Activated T-helper 17 cell treated with anti-CD3 and anti-CD28 coated beads, Interleukin-2, amount 50 U/mL, for 72 hours (primary cell): Measurements from ENCODE around the gene DGKD. TPM values are rescaled to one million over a fixed set of nuclear protein-coding genes. Genes with fewer than 3 reads are reported as not detected.

ENCODE experiments used
- ATAC-seq: fragments of 150-1000 bp; cut with Tn5 transposase; replicated peaks from 2 replicates; pipeline ENCODE4 v1.10.0; 2021; ENCODE audit warnings: mild to moderate bottlenecking, moderate library complexity
- H3K27ac Mint-ChIP-seq: one replicate; pipeline ENCODE4 v1.8.0; 2022; ENCODE audit warnings: mixed read lengths
- H3K27me3 Mint-ChIP-seq: one replicate; pipeline ENCODE4 v1.8.0; 2022; ENCODE audit warnings: mixed read lengths
- H3K36me3 Mint-ChIP-seq: one replicate; pipeline ENCODE4 v1.8.0; 2022; ENCODE audit warnings: low read depth, mild to moderate bottlenecking, mixed read lengths
- H3K4me1 Mint-ChIP-seq: one replicate; pipeline ENCODE4 v1.8.0; 2022; ENCODE audit warnings: mixed read lengths
- H3K4me3 Mint-ChIP-seq: one replicate; pipeline ENCODE4 v1.8.0; 2022; ENCODE audit warnings: mild to moderate bottlenecking, mixed read lengths
- H3K9me3 Mint-ChIP-seq: one replicate; pipeline ENCODE4 v1.8.0; 2022; ENCODE audit warnings: mixed read lengths
- total RNA-seq, 2 donors: library from RNA; stranded (reverse); gene quantifications; one replicate each; pipeline ENCODE4 v1.2.3, GENCODE V29; 2022

DGKD gene
- total RNA-seq, 2 donors from 2014 or later: 34.6 to 59.6 TPM

- no peak for ATAC-seq
- H3K36me3 Mint-ChIP-seq: peaks cover 79% of the 10 kb centered on the region
- H3K27ac Mint-ChIP-seq: no peak overlapping the region
- no peak overlapping the region for H3K4me3 Mint-ChIP-seq
- peaks cover 15% of the 10 kb centered on the region for H3K4me1 Mint-ChIP-seq
- H3K27me3 Mint-ChIP-seq: no peaks in the 10 kb centered on the region
- H3K9me3 Mint-ChIP-seq: no peaks in the 10 kb centered on the region
These were observed 92.5 kb downstream of the DGKD start for GRCh38 chr2:233446606-233447305.

- no peak for ATAC-seq
- Mint-ChIP-seq H3K4me3 (no peak overlapping the region), H3K36me3 (peaks cover 79% of the 10 kb centered on the region), H3K9me3 (no peaks in the 10 kb centered on the region), H3K4me1 (peaks cover 15% of the 10 kb centered on the region), H3K27me3 (no peaks in the 10 kb centered on the region), H3K27ac (no peak overlapping the region)
These were observed 93.4 kb downstream of the DGKD start for GRCh38 chr2:233447506-233448219.

- no peak for ATAC-seq
- peaks cover 76% of the 10 kb centered on the region for H3K36me3 Mint-ChIP-seq
- peaks cover 13% of the 10 kb centered on the region for H3K4me1 Mint-ChIP-seq
- H3K4me3 Mint-ChIP-seq: no peak overlapping the region
- no peaks in the 10 kb centered on the region for H3K9me3 Mint-ChIP-seq
- H3K27me3 Mint-ChIP-seq: no peaks in the 10 kb centered on the region
- no peak overlapping the region for H3K27ac Mint-ChIP-seq
These were observed 93.9 kb downstream of the DGKD start for GRCh38 chr2:233448220-233448559.

- H3K27me3 Mint-ChIP-seq: no peaks in the 10 kb centered on the region
- H3K36me3 Mint-ChIP-seq: peaks cover 76% of the 10 kb centered on the region
- H3K4me1 Mint-ChIP-seq: peaks cover 9% of the 10 kb centered on the region
- no peaks in the 10 kb centered on the region for H3K9me3 Mint-ChIP-seq
- H3K27ac Mint-ChIP-seq: no peak overlapping the region
- no peak for ATAC-seq
- H3K4me3 Mint-ChIP-seq: no peak overlapping the region
These were observed 94.3 kb downstream of the DGKD start for GRCh38 chr2:233448575-233448974.

- H3K27me3 Mint-ChIP-seq: no peaks in the 10 kb centered on the region
- H3K36me3 Mint-ChIP-seq: peaks cover 79% of the 10 kb centered on the region
- peaks cover 4% of the 10 kb centered on the region for H3K4me1 Mint-ChIP-seq
These were observed 95.0 kb downstream of the DGKD start for GRCh38 chr2:233449081-233449901.

GRCh38 chr2:233449921-233450863 is 95.9 kb downstream of the DGKD start:
- H3K27ac Mint-ChIP-seq: no peak overlapping the region
- no peak overlapping the region for H3K4me3 Mint-ChIP-seq
- no peaks in the 10 kb centered on the region for H3K9me3 Mint-ChIP-seq
- no peak for ATAC-seq
- H3K36me3 Mint-ChIP-seq: peaks cover 82% of the 10 kb centered on the region
- H3K27me3 Mint-ChIP-seq: no peaks in the 10 kb centered on the region
- H3K4me1 Mint-ChIP-seq: no peaks in the 10 kb centered on the region

More at GRCh38 chr2:233449081-233449901, 95.0 kb downstream of the DGKD start:
- Mint-ChIP-seq H3K27ac (no peak overlapping the region), H3K9me3 (no peaks in the 10 kb centered on the region), H3K4me3 (no peak overlapping the region)
- no peak for ATAC-seq

GRCh38 chr2:233450864-233451575 is 96.7 kb downstream of the DGKD start:
- ATAC-seq: no peak
- Mint-ChIP-seq H3K4me3 (no peak overlapping the region), H3K9me3 (no peaks in the 10 kb centered on the region), H3K4me1 (no peaks in the 10 kb centered on the region), H3K27ac (no peak overlapping the region), H3K27me3 (no peaks in the 10 kb centered on the region), H3K36me3 (peaks cover 82% of the 10 kb centered on the region)

- Mint-ChIP-seq H3K4me1 (no peaks in the 10 kb centered on the region), H3K9me3 (no peaks in the 10 kb centered on the region), H3K36me3 (peaks cover 85% of the 10 kb centered on the region), H3K27ac (no peak overlapping the region), H3K4me3 (no peak overlapping the region), H3K27me3 (no peaks in the 10 kb centered on the region)
- no peak for ATAC-seq
These were observed 97.7 kb downstream of the DGKD start for GRCh38 chr2:233451950-233452349.

- no peak overlapping the region for H3K27ac Mint-ChIP-seq
- no peak for ATAC-seq
- peaks cover 93% of the 10 kb centered on the region for H3K36me3 Mint-ChIP-seq
These were observed 99.0 kb downstream of the DGKD start for GRCh38 chr2:233453111-233453915.

GRCh38 chr2:233453916-233454315 is 99.6 kb downstream of the DGKD start:
- H3K9me3 Mint-ChIP-seq: no peaks in the 10 kb centered on the region
- H3K4me3 Mint-ChIP-seq: no peak overlapping the region
- H3K36me3 Mint-ChIP-seq: peaks cover 93% of the 10 kb centered on the region
- H3K4me1 Mint-ChIP-seq: no peaks in the 10 kb centered on the region
- H3K27ac Mint-ChIP-seq: no peak overlapping the region
- ATAC-seq: no peak
- H3K27me3 Mint-ChIP-seq: no peaks in the 10 kb centered on the region

More at GRCh38 chr2:233453111-233453915, 99.0 kb downstream of the DGKD start:
- Mint-ChIP-seq H3K4me3 (no peak overlapping the region), H3K4me1 (no peaks in the 10 kb centered on the region), H3K27me3 (no peaks in the 10 kb centered on the region), H3K9me3 (no peaks in the 10 kb centered on the region)

GRCh38 chr2:233455006-233455405 is 100.7 kb downstream of the DGKD start:
- no peak overlapping the region for H3K27ac Mint-ChIP-seq
- no peak overlapping the region for H3K4me3 Mint-ChIP-seq
- no peaks in the 10 kb centered on the region for H3K4me1 Mint-ChIP-seq
- no peaks in the 10 kb centered on the region for H3K9me3 Mint-ChIP-seq
- ATAC-seq: no peak
- H3K36me3 Mint-ChIP-seq: peaks cover 94% of the 10 kb centered on the region
- no peaks in the 10 kb centered on the region for H3K27me3 Mint-ChIP-seq

GRCh38 chr2:233455491-233455890 is 101.2 kb downstream of the DGKD start:
- H3K27ac Mint-ChIP-seq: no peak overlapping the region
- no peaks in the 10 kb centered on the region for H3K27me3 Mint-ChIP-seq
- H3K9me3 Mint-ChIP-seq: no peaks in the 10 kb centered on the region
- no peaks in the 10 kb centered on the region for H3K4me1 Mint-ChIP-seq
- no peak for ATAC-seq
- peaks cover 97% of the 10 kb centered on the region for H3K36me3 Mint-ChIP-seq
- no peak overlapping the region for H3K4me3 Mint-ChIP-seq

GRCh38 chr2:233456111-233456510 is 101.8 kb downstream of the DGKD start:
- Mint-ChIP-seq H3K4me1 (no peaks in the 10 kb centered on the region), H3K9me3 (no peaks in the 10 kb centered on the region), H3K27ac (no peak overlapping the region), H3K27me3 (no peaks in the 10 kb centered on the region), H3K36me3 (peaks cover 97% of the 10 kb centered on the region), H3K4me3 (no peak overlapping the region)
- no peak for ATAC-seq
